HG02642 (cell line): ENCODE results near the gene ME1.

Experiments
- ATAC-seq: cut with Tn5 transposase; IDR thresholded peaks from one replicate; pipeline ENCODE4 v1.9.1; 2021; ENCODE audit warnings: mild to moderate bottlenecking; ENCODE audit not compliant: unreplicated experiment, poor library complexity

Gene ME1

DNA sequence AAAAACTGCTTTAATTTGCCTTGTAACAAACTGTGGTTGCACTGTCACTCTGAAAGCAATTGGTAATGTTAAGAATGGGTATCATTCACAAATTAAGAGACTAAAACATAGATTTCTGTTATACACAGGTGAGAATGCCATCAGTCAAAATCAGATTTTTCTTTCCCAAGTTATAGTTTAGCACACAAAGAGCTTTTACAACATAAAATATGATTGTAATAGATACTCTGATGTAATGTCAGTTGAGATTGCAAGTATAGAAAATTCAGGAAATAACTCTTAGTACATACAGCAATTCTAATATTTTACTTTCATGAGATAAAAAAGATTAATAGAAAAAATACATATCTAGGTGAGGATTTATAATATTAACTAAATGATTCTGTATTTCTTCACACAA lies 2.3 kb upstream of the ME1 start:
- ATAC-seq = no peak

DNA sequence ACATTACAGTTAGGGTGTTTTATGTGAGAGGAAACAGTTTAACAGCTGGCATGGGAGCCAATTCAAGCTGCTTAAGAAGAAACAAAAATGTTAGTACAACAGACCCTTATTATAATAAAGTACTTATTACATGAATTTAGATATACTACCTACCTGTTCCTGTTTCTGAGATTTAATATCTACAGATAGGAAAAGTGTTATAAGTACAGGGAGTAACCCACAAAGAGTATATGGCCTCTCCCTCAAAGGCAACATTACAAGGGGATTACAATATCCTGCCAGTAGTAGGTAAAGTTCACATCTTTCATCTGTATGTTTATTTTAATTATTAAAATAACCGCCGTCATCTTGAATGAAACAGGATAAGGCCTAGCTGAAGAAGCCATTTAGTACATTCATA lies 1.8 kb upstream of the ME1 start:
- ATAC-seq = no peak

DNA sequence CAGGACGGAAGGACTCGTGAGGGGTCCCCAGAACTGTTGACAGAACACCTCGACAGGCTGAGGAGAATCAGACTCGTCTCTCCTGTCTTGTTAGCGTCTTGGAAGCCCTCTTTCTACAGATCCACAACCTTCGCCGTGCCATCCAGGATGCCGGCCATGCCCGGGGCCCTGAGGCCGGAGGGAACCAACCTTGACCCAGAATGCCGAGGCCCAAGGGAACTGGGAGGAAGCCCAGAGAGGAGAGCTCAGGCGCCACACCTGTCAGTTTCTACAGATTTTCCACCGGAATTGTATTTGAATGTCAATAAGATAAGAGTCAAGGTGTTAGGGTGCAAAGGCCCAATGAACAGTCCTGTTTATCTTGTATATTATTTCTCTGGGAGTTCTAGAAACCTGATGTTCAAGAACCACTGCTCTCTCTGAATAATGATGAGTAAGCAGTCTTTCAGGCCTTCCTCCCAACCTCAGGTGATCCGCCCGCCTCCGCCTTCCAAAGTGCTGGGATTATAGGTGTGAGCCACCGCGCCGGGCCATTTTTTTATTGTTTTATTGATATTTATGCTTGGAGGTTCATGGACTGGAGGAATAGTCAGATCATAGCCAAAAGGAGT lies 799 bp upstream of the ME1 start:
- ATAC-seq = no peak

DNA sequence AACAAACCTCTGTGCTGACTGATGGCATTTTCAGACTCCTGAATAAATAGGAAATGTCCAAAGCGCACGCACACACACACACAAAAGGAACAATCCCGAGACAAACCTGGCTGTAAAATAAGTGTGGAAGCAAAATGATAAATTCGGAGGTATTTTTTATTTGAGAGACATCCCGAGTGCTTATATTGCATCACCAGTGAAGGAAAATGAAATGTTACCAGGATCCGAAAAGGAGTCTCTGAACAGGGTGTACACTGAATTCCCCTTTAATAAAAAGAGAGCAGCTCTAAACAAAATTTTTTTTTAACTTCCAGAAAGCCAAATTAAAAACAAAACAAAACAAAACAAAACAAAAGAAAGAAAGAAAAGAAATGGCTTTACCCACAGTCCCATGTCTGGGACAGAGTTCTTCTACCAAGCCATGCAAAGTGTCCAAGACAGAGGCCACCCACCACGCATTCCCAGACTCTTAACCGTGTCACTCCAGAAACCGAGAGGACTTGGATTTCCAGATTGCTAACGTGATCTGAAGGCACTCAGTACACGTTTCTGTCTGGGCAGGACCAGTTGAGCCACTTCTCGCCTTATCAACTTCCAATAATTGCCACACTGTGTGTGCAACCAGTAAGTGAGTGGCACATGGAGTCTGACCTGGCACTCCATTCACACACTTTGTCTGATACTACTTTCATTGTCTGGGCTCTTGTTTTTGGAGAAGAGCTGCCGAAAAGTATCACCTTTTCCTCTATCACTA lies 817 bp downstream of the ME1 start:
- ATAC-seq = peak; percentile 7

DNA sequence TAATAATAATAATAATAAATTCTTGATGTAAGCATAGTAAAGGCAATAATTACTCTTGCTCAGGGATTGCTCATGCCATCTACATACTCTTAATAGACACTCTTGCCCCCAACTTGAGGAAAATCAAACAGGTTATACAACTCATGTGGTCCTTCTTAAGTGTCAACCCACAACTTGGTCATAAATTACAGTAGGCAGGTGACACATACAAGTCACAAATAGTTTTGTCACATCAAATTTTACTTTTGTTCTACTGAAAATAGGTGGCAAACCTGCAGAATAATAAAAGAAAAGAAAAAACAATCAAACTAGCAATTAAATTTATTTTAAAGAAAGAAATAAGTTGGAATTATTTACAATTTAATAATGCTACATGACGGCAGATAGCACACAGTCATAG lies 1.6 kb downstream of the ME1 start:
- no peak for ATAC-seq

DNA sequence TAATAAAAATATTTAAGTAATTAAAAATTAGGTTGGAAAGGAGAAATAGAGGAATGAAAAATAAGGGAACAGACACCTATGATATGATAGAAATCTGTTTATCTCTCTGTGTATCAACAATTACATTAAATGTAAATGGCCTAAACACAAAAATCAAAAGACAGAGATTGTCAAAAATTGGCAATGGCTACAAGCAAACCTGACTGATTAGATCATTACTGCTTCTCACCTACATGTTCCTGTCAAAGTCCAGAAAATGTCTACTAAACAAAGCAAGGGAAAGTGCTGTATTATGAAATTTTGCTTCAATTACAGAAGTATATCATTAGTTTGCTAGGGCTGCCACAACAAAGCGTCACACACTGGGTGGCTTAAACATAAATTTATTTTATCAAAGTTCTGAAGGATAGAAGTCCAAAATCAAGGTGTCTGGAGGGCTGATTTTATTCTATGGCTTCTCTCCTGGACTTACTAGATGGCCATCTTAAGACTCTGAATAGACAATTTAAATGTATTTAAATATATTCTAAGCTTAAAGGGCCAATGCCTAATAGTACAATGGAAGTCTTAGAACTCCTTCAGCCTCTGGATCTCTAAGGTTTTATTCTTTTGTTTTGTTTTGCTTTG lies 6.3 kb downstream of the ME1 start:
- ATAC-seq = no peak

DNA sequence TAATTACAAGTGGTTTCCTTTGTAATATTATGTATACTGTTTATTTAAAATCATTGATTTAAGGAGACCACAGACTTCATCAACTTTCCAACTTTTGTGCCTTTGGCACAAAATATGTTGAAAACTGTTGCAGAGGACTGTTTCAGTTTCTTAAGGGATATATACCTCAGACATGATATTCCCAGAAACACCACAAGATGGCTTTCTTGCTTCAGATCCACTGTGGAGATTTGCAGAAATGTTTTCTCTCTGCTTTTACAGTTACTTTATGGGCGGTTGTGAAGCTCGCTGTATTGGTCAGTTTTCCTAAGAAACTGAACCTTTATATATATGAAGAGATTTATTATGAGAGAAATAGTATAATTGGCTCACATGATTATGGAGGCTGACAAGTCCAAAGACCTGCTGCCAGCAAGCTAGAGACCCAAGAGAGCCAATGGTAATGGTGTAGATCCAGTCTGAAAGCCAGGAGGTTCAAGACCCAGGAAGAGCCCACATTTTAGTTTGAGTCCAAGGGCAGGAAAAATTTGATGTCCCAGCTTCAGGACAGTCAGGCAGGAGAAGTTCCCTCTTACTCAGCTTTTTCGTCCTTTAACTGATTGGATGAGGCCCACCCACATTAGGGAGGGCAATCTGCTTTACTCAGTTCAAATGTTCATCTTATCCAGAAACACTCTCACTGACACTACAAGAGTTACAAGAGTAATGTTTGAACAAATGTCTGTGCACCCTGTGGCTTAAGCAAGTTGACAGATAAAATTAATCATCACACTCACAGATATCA lies 12.8 kb downstream of the ME1 start:
- no peak for ATAC-seq

DNA sequence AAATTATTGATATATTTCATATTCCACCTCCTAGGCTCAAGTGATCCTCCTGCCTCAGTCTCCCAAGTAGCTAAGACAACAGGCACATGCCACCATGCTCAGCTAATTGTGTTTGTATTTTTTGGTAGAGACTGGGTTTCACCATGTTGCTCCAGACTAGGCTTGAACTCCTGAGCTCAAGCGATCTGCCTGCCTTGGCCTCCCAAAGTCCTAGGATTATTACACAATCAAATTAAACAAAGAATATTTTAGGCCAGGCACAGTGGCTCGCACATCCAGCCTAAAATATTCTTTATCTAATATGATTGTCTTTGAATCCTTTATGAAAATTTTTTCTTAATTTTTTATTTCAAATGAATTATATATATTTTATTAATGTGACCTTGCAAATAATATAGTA lies 17.8 kb downstream of the ME1 start:
- ATAC-seq = no peak

DNA sequence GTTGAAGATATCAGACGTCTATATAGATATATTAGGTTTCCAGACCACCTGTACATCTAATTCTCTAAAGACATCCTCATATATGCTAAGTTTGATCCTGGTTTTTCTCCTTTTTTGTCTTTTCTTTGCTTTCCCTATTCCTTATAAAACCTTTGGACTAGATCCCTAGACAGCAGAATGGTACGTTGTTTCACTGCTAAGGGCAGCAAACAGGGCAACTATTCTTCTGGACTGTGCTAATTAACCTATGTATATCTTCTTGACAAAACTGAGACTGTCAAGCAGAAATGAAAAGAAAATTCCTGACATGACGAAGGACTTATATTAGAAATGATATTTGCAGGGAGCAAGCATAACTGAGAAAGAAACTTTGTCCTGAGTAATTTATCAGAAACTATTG lies 19.1 kb downstream of the ME1 start:
- no peak for ATAC-seq

DNA sequence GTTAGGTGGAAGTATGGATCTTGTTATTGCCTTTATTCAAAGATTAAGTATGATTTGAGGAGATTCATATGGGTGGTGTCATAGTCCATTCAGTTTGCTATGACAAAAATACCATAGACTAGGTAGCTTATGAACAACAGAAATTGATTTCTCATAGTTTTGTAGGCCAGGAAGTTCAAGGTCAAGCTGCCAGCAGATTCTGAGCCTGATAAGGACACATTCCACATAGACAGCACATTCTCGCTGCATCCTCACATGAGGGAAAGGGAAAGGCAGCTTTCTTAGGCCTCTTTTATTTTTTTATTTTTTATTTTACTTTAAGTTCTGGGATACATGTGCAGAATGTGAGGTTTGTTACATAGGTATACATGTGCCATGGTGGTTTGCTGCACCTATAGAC lies 27.7 kb downstream of the ME1 start:
- no peak for ATAC-seq

DNA sequence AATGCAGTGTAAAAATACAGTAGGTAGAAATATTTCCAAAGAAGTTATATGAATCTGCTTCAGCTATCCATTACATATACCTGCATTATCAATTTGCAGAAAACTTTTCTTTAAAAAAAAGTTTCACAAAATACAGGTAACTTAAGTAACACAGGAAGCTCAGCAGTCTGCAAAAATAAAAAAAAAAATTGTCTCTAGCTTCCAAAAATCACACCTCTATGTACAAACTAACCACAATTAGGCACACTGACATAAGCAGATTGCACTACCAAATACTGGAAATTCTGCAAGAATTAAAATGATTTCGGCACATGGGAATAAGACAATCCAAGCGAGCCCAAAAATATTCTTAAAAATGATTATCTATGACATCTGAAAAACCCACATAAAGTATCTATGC lies 41.2 kb downstream of the ME1 start:
- ATAC-seq = no peak

DNA sequence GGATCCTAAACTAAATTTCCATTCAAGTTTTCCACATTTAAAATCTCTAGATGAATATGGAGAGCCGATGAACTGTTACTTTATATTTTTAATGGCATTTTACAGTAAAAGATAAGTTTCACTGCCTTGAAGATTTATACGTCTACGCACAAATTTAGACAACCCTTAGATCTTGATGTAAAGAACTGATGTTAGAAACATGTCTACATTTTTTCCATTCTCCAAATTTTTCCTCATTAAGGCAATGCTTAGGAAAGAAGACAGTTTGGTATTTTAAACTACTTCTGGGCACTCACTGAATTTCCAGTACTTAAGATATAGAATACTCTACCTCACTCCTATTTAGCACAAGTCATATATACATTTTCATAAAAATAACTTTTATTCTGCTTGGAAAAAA lies 45.4 kb downstream of the ME1 start:
- ATAC-seq = no peak

DNA sequence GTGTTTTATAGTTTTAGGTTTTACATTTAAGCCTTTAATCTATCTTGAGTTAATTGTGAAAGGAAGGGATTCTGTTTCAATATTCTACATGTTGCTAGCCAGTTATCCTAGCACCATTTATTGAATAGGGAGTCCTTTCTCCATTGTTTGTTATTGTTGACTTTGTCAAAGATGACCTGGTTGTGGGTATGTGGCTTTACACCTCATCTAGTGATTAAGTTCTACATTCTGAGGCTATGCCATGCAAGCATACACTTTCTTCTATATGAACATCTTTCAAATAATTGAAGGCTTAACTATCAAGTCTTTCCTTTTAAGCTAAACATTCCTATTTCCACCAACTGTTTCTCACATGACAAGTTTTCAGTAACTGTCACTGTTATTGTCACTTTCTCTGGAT lies 46.1 kb downstream of the ME1 start:
- ATAC-seq = no peak

DNA sequence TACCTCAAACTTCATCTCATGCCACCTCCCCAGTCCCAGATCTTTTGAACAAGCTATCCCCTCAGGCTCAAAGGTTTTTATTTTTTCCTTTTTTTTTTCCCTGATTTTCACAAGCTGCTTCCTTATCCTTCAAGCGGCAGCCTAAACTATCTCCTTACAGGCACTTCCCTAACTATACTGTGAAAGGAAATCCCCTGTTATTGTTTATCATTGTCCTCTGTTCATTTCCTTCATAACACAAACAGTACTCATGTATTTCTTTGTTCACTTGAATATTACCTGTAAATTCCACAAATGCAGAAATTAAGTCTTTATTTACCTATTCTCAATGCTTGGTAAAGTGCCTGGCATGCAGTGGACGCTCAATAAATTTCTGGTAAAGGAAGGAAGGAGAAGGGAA lies 48.9 kb downstream of the ME1 start:
- ATAC-seq = no peak

DNA sequence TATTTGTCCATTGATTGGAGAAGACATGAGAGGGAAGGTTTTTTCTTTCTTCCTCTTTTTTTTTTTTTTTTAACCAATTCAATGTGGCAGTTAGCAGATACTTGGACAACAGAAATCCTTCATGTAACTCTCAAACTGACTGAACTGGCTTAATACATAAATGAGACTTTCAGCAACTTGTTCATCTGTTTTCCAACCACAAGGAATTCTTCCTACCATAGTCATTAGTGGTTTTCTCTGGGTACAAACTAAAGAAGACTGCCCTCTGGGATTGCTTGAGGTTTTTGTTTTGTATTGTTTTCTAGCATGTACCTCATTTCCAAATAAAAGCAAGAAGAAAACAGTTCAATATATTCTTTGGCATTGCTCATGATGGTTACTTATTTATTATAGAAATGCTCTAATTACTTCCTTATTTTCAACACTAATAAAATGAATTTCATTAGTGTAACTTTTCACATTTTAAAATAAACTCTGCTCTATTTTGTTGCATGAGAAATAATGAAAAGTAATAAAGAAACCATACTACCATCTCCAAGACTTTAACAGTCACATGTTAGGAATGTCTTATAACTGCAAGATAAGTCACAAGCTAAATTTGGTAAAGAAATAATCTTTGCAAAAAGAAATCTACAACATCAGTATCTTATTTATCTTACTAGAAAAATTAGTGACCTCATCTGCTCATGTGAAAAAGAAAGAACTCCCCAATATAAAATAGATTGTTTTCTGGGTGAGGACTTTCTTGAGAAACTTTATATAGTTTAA lies 52.0 kb downstream of the ME1 start:
- ATAC-seq = no peak

DNA sequence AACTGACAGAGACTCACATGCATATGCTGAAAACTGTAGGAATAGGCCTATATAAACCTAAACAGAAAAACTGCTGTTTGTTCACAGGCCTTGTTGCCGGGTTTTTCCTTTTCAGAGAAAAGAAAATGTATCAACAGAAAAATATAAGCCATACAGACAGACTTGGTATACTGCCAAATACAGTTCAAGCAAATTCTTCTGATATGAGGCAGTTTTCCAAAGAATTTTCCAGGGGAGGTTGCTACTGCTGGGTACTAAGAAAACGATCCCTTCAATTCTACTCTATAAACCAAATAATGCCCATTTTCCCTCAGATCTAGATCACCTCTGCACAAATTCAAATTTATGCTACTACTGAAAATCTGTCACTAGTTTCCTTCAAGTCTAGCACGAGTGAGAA lies 59.4 kb downstream of the ME1 start:
- no peak for ATAC-seq

DNA sequence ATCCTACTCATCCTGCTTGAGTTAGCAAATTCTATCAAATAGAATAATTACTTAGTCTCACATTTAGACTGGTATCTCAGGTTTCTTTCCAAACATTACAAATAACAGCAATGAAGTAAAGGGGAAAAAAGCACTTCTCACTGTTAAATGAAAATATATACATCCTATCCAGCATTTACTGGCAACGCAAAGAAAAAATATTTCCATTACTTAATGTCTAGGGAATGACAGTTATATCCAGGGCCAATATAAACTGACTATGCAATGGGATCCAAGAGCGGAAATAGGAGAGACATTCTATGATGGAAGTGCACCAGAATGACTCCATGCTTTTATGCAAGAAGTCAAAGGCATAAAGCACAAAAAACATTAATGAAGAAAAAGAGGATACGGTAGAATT lies 60.3 kb downstream of the ME1 start:
- no peak for ATAC-seq

DNA sequence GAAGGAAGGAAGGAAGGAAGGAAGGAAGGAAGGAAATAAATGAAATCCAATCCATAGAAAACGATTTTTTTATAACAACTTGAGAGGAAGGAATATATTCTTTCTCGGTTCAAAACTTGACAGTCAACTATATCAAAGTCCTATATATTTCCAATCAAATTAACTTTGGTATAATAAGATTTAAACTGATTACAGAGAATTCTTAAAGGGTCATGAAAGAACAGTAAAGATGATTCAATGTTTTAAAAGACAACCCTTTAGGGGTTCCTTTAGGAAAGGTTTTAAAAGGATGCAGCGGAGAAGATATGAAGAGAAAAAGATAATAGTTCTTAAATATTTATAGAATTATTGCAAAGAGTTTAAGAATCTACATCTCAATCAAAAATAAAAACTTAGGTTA lies 61.2 kb downstream of the ME1 start:
- ATAC-seq = no peak

DNA sequence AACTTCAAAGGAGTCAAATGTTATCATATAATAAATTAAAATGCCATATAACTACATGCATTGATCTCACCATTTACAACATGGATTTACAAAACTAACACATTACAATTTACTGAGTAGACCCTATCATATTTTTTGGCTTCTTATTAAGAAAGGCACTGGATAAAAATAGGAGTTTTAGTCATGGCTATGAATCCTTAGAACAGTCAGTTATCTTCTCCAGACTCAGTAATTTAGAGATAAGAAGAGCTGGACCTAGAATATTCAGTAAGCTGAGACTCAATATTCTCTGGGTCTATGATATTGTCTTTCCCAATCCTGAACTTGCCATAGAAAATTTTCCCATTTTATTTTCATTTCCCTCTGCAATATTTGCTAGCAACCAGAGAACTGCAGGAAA lies 62.3 kb downstream of the ME1 start:
- ATAC-seq = no peak

DNA sequence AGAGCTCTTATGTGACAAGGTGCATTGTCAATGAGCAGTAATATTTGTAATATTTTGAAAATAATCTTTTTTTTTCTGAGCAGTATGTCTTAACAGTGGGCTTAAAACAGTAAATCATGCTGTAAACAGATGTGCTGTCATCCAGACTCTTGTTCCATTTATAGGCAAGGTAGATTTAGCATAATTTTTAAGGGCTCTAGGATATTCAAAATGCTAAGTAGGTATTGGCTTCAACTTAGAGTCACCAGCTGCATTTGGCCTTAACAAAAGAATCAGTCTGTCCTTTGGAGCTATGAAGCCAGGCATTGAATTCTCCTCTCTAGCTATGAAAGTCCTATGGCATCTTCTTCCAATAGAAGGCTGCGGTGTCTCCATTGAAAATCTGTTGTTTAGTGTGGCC lies 63.7 kb downstream of the ME1 start:
- ATAC-seq = no peak
